HG03064 (cell line): ENCODE results near the gene GH2.
"Not testable (repeated sequence)": the region's sequence is repeated elsewhere in the genome, so short reads cannot be mapped to it uniquely, and the experiment has no call there.

Experiments
- ATAC-seq: cut with Tn5 transposase; IDR thresholded peaks from one replicate; pipeline ENCODE4 v1.9.1; 2021; ENCODE audit warnings: low read depth; ENCODE audit not compliant: unreplicated experiment

Gene GH2

DNA sequence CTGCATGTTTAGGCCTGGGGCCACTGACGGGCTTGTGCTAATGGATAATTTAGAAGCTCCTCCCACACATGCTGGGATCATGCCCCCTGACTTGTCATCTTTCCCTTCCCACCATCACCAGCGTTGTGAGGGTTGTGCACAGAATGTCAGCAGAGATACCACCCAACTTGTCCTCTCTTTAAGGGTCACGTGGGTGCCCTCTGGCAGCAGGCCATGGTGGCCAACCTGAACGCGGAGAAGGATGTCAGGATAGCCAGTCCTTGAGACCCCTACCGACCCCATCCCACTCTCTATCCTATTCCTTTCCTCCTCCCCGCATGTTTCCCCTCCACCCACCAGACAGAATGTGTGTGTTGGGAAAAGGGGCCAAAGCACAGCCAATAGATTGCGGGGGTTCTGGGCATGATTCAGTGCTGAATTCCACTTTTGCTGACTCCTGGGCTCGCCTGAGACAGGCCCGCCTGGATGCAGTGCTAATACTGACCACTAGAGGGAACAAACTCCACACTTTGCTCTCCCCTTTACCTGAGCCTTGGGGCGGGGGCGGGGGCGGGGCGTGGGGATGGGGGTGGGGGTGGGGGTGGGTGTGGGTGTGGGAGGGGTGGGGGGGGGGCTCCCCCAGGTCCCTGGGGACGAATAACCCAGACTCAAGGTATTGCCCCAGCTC lies at the start of gene GH2:
Gene GH2 (minus strand): TSS at position 10 of the 667 bp plus-strand sequence. CDS start 143 bp downstream, outside the sequence.
- ATAC-seq: no peak

GRCh38 chr17:63930951-63931575 lies 49.3 kb upstream of the GH2 start:
- ATAC-seq: no peak

GRCh38 chr17:63929860-63930766 lies 48.4 kb upstream of the GH2 start:
- ATAC-seq: no peak

GRCh38 chr17:63928966-63929695 lies 47.4 kb upstream of the GH2 start:
- ATAC-seq: no peak

GRCh38 chr17:63928172-63928666 lies 46.5 kb upstream of the GH2 start:
- ATAC-seq: no peak

DNA sequence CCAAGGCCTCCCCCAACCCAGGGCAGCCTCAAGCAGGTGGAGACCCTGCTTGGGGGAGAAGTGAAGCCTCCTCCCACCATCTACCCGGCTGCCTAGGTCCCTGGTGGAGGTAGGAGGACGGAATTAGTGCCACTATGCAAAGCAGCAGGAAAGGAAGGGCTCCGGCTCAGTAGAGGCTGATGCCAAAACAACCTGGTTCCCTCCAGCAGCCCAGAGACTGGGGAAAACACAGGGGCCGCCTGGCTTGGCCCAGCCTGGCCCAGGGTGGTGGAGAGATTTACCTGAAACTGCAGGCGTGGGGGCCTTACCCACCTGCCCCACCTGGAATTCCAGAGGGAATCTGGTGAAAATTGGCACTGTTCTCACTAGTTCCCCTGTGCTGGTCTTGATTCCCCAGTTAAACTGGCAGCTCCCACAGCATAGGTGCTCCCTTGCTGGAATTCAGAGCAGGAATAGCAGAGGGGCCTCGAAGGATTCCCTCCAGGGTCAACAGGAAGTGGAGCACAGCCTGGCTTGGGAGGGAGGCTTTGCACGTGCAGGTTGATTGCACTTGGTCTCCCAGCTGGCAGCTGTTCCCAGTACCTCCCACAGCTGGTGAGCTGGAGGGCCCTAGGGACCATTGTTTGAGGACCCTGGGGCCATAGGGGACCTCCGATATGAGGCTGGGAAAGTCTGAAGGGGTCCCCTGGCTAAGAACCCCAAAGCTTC lies 45.9 kb upstream of the GH2 start:
- no peak for ATAC-seq

GRCh38 chr17:63926164-63926563 lies 44.4 kb upstream of the GH2 start:
- ATAC-seq: no peak

- no peak for ATAC-seq
These were observed 43.9 kb upstream of the GH2 start for GRCh38 chr17:63925615-63926014.

DNA sequence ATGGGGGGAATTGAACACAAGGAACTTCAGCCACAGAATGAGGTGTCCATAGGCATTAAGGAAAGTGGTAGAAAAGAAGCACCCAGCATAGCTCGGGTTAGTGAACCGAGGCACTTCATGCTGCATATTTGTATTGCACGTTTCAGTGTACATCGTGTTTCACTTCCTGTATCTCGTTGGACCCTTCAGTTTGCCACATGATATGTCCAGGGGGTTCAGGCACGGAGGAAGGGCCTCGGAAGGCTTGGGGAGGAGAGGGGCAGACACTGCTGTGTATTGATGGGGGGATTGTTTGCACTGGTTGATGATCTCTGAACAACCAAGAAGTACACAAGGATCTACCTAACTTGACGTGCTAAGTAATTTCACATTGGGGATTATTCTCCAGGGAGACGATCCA lies 40.7 kb upstream of the GH2 start:
- ATAC-seq: not testable (repeated sequence)

DNA sequence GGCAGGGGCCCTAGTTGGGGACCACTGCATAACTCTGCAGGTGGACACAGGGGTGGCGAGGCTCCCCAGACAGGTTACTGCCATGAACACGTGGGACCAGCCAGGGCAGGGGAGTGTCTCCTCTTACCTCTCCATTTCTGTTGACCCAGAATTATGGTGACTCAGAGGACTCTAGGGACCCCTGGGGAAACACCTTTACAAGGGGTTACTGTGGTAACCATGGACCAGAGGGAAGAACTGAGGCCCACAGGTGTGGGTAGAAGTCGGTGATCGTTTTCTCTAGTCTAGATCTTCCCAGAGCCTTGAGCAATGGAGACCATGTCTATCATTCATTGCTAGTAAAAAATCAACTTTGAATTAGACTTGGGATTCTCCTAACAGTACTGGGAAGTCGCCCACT lies 39.0 kb upstream of the GH2 start:
- ATAC-seq: not testable (repeated sequence)

DNA sequence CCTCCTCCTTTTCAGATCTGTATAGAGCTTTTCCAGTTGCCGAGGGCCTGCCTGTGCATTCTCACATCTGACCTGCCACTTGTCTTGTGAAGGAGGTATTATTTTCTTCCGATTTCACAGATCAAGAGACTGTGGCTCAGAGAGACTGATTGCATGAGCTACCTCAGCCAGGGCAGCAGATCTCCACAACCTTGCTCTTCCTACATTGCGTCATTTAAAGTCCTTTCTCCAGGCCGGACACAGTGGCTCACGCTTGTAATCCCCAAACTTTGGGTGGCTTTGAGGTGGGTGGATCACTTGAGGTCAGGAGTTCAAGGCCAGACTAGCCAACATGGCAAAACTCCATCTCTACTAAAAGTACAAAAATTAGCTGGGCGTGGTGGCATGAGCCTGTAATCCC lies 38.3 kb upstream of the GH2 start:
- ATAC-seq: not testable (repeated sequence)

GRCh38 chr17:63919311-63919723 lies 37.6 kb upstream of the GH2 start:
- ATAC-seq: no peak

DNA sequence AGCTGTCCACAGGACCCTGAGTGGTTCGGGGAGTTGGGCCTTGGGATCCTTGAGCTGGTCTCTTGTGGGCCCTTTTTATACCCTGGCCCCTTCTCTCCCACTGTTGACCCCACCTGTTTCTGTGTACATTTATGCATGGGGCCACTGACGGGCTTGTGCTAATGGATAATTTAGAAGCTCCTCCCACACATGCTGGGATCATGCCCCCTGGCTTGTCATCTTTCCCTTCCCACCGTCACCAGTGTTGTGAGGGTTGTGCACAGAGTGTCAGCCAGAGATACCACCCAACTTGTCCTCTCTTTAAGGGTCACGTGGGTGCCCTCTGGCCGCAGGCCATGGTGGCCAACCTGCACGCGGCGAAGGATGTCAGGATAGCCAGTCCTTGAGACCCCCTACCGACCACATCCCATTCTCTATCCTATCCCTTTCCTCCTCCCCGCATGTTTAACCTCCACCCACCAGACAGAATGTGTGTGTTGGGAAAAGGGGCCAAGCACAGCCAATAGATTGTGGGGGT lies 37.1 kb upstream of the GH2 start, which contains the start of gene GH1:
Gene GH1 (minus strand): TSS at position 51 of the 517 bp plus-strand sequence. CDS start 63 bp downstream, outside the sequence.
- ATAC-seq: not testable (repeated sequence)

GRCh38 chr17:63918305-63918704 lies 36.6 kb upstream of the GH2 start:
- ATAC-seq: no peak

DNA sequence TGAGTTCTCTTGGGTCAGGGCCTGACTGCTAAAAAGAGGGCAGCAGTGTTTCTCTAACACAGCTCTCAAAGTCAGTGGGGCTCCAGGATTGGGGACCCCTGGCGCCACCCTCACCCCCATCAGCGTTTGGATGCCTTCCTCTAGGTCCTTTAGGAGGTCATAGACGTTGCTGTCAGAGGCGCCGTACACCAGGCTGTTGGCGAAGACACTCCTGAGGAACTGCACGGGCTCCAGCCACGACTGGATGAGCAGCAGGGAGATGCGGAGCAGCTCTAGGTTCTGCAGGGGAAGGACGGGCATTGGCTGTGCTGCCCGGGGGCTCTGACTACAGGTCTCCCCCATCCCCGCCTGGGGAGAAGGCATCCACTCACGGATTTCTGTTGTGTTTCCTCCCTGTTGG lies 35.9 kb upstream of the GH2 start:
- ATAC-seq: no peak

DNA sequence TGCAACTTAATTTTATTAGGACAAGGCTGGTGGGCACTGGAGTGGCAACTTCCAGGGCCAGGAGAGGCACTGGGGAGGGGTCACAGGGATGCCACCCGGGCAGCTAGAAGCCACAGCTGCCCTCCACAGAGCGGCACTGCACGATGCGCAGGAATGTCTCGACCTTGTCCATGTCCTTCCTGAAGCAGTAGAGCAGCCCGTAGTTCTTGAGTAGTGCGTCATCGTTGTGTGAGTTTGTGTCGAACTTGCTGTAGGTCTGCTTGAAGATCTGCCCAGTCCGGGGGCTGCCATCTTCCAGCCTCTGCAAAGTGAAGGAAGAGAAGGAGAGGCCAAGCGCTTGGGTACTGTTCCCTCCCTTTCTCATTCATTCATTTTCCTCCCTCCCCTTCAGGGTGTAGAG lies 35.5 kb upstream of the GH2 start:
- not testable (repeated sequence) for ATAC-seq

DNA sequence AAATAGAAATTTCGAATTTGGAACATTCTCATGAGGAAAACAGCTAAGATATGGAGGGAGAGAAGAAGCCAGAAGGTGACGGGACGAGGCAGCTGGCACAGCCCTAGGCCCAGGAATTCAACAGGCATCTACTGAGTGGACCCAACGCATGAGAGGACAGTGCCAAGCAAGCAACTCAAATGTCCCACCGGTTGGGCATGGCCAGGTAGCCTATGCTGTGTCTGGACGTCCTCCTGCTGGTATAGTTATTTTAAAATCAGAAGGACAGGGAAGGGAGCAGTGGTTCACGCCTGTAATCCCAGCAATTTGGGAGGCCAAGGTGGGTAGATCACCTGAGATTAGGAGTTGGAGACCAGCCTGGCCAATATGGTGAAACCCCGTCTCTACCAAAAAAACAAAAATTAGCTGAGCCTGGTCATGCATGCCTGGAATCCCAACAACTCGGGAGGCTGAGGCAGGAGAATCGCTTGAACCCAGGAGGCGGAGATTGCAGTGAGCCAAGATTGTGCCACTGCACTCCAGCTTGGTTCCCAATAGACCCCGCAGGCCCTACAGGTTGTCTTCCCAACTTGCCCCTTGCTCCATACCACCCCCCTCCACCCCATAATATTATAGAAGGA lies 34.9 kb upstream of the GH2 start:
- ATAC-seq: no peak

DNA sequence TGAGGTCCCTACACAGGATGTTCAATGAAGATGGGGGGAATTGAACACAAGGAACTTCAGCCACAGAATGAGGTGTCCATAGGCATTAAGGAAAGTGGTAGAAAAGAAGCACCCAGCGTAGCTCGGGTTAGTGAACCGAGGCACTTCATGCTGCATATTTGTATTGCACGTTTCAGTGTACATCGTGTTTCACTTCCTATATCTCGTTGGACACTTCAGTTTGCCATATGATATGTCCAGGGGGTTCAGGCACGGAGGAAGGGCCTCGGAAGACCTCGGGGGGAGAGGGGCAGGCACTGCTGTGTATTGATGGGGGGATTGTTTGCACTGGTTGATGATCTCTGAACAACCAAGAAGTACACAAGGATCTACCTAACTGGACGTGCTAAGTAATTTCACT lies 34.0 kb upstream of the GH2 start:
- ATAC-seq: not testable (repeated sequence)

DNA sequence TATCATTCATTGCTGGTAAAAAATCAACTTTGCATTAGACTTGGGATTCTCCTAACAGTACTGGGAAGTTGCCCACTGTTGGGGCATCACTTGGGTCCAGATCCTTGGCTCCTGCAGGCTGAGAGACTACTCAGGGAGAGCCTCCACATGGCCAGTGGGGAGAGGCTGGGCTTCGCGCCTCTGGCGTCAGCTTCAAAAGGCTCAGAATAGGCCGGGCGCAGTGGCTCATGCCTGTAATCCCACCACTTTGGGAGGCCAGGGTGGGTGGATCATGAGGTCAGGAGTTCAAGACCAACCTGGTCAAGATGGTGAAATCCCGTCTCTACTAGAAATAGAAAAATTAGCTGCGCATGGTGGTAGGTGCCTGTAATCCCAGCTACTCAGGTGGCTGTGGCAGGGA lies 32.7 kb upstream of the GH2 start:
- no peak for ATAC-seq
